DOHH2 (cell line): Measurements from ENCODE around the gene PNPLA2.

Source experiments
- EZH2phosphoT487 ChIP-seq: fragments of 200-600 bp; sonication (generic); IDR thresholded peaks from 2 replicates; pipeline ENCODE4 v1.6.1; 2017; ENCODE audit warnings: borderline replicate concordance, mild to moderate bottlenecking, antibody characterized with exemption, low read length, moderate library complexity, mixed read lengths
- TF ChIP-seq, protein P1 (sequence below): fragments of 200-600 bp; sonication (generic); IDR thresholded peaks from one replicate; pipeline ENCODE4 v1.5.1; 2014; ENCODE audit warnings: antibody characterized with exemption, mild to moderate bottlenecking, low read depth, low read length; ENCODE audit not compliant: poor library complexity, severe bottlenecking

- TF ChIP-seq, protein P1, sequence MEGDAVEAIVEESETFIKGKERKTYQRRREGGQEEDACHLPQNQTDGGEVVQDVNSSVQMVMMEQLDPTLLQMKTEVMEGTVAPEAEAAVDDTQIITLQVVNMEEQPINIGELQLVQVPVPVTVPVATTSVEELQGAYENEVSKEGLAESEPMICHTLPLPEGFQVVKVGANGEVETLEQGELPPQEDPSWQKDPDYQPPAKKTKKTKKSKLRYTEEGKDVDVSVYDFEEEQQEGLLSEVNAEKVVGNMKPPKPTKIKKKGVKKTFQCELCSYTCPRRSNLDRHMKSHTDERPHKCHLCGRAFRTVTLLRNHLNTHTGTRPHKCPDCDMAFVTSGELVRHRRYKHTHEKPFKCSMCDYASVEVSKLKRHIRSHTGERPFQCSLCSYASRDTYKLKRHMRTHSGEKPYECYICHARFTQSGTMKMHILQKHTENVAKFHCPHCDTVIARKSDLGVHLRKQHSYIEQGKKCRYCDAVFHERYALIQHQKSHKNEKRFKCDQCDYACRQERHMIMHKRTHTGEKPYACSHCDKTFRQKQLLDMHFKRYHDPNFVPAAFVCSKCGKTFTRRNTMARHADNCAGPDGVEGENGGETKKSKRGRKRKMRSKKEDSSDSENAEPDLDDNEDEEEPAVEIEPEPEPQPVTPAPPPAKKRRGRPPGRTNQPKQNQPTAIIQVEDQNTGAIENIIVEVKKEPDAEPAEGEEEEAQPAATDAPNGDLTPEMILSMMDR, result no peak
- TF ChIP-seq EZH2phosphoT487, result no peak
Observed at GRCh38 chr11:818396-819128, at the start of gene PNPLA2.
